Erythroblast (primary cell): ENCODE data around the gene ERGIC2.

Experiments
- GATA1 ChIP-seq: IDR thresholded peaks from 2 replicates; pipeline ENCODE4 v1.6.1; 2011; ENCODE audit warnings: low read depth, mild to moderate bottlenecking, control low read depth, low read length, moderate library complexity
- POLR2A ChIP-seq: IDR thresholded peaks from 2 replicates; pipeline ENCODE4 v1.6.1; 2011; ENCODE audit warnings: mild to moderate bottlenecking, low read length

DNA sequence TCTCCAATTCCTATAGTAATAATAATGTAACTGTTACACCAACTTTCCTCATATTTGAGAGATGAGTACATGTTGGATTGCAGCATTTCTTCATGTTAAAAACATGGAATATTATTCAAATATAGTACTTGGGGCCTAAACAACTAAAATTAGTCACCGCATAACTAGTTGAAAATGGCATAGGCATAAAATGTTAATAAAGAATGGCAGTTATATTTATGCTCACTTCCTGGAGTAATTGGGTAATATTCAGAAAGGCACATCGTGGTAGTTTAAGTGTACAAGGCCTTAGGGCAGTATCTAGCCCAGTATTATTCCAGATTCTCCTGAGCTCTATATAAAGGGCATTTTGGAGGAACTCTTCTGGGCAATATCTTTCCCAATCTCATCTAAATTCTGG lies 46.0 kb downstream of the ERGIC2 start:
- TF ChIP-seq POLR2A = no peak
- TF ChIP-seq GATA1 = no peak
